ENCODE results near the gene ERC1.

Gene ERC1

DNA sequence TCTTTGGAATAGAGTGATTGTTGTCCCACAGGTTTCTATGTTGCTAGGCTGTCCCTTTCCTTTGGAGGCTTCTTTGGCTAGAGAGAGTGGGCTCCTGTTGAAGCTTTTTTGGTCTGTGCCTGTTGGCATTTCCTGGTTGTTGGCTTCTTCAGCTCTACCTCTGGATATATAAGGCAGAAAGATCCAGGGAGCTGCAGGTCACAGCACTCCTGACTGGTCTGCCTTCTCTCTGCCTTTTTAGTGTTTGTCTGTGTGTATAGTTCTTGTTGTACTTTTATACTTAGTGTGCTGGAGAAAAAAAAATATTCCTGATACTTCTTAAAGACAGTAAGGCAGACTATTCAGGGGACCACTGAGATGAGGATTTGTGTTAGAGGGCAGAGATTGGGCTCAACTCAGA, 400.7 kb downstream of the ERC1 start:
- H3K27me3 ChIP-seq (ENCODE audit: insufficient read depth, poor library complexity, severe bottlenecking), result no peaks in the 10 kb centered on the region
- DNase-seq (ENCODE audit: low spot score), result no peak
- 0 out of 2 replicates have a peak, but pooled peaks cover 6% of the 10 kb centered on the region for H3K36me3 ChIP-seq (ENCODE audit: low read depth)
- TF ChIP-seq, protein P1, sequence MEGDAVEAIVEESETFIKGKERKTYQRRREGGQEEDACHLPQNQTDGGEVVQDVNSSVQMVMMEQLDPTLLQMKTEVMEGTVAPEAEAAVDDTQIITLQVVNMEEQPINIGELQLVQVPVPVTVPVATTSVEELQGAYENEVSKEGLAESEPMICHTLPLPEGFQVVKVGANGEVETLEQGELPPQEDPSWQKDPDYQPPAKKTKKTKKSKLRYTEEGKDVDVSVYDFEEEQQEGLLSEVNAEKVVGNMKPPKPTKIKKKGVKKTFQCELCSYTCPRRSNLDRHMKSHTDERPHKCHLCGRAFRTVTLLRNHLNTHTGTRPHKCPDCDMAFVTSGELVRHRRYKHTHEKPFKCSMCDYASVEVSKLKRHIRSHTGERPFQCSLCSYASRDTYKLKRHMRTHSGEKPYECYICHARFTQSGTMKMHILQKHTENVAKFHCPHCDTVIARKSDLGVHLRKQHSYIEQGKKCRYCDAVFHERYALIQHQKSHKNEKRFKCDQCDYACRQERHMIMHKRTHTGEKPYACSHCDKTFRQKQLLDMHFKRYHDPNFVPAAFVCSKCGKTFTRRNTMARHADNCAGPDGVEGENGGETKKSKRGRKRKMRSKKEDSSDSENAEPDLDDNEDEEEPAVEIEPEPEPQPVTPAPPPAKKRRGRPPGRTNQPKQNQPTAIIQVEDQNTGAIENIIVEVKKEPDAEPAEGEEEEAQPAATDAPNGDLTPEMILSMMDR (IDR thresholded peaks at IDR 0.05; ENCODE audit: poor library complexity, severe bottlenecking), result no peak
- H3K27ac ChIP-seq (ENCODE audit: poor library complexity, severe bottlenecking), result no peak overlapping the region
- H3K9me3 ChIP-seq (ENCODE audit: severe bottlenecking), result peaks cover 5% of the 10 kb centered on the region
- H3K4me3 ChIP-seq (ENCODE audit: severe bottlenecking), result no peak overlapping the region
- ATAC-seq (ENCODE audit: low read depth), result no peak
- no peaks in the 10 kb centered on the region for H3K4me1 ChIP-seq (ENCODE audit: insufficient read depth, poor library complexity, severe bottlenecking)

DNA sequence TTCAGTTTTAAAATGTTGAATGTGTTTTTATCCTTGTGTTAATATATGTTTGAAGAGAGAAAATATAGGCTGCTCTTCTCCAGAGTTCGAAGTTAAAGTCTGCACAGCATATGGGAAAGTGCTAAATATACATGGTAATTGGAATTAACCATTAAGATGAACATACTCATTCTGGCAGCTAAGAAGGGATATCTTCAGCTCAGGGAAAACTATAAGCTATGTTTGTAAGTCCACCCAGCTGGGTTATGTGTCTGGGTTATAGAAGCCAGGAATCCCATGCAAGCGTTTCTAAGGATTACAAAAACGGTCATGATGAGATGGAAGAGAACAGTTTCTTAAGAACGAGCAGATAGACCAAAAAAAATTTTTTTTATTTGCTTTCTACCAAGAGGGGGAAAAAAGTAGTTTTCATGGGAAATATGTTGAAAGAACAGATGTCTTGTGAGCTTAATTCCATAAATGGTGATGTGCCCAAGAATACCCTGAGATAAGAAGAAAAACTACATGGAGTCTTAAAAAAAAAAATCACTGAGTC, 404.5 kb downstream of the ERC1 start:
- H3K9me3 ChIP-seq (ENCODE audit: severe bottlenecking), result peaks cover 5% of the 10 kb centered on the region

DNA sequence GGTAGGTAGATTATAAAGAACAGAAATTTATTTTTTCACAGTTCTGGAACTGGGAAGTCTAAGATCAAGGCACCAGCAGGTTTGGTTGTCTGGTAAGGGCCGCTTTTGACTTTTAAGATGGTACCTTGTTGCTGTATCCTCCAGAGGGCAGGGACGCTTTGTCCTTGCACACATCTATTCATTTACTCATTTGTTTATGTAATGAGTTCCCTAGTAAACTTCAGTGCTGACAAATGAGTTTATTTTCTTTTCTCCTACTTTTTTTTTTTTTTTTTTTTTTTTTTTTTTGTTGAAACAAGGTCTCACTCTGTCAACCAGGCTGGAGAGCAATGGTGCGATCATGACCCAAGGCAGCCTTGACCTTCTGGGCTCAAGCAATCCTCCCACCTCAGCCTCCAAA, 407.6 kb downstream of the ERC1 start:
- Histone ChIP-seq H3K27ac (ENCODE audit: poor library complexity, severe bottlenecking) (no peak overlapping the region), H3K4me1 (ENCODE audit: insufficient read depth, poor library complexity, severe bottlenecking) (no peaks in the 10 kb centered on the region), H3K27me3 (ENCODE audit: insufficient read depth, poor library complexity, severe bottlenecking) (no peaks in the 10 kb centered on the region), H3K36me3 (ENCODE audit: low read depth) (no peaks in the 10 kb centered on the region), H3K4me3 (ENCODE audit: severe bottlenecking) (no peak overlapping the region), H3K9me3 (ENCODE audit: severe bottlenecking) (no peaks in the 10 kb centered on the region)
- no peak for ATAC-seq (ENCODE audit: low read depth)
- TF ChIP-seq, protein P1 (IDR thresholded peaks at IDR 0.05; ENCODE audit: poor library complexity, severe bottlenecking), result no peak
- DNase-seq (ENCODE audit: low spot score), result no peak

More for the DNA sequence above, 404.5 kb downstream of the ERC1 start:
- ATAC-seq (ENCODE audit: low read depth) (no peak), DNase-seq (ENCODE audit: low spot score) (no peak)
- Histone ChIP-seq H3K36me3 (ENCODE audit: low read depth) (0 out of 2 replicates have a peak, but pooled peaks cover under 1% of the 10 kb centered on the region), H3K27me3 (ENCODE audit: insufficient read depth, poor library complexity, severe bottlenecking) (no peaks in the 10 kb centered on the region), H3K4me1 (ENCODE audit: insufficient read depth, poor library complexity, severe bottlenecking) (no peaks in the 10 kb centered on the region), H3K4me3 (ENCODE audit: severe bottlenecking) (no peak overlapping the region), H3K27ac (ENCODE audit: poor library complexity, severe bottlenecking) (no peak overlapping the region)
- TF ChIP-seq, protein P1 (IDR thresholded peaks at IDR 0.05; ENCODE audit: poor library complexity, severe bottlenecking), result no peak

DNA sequence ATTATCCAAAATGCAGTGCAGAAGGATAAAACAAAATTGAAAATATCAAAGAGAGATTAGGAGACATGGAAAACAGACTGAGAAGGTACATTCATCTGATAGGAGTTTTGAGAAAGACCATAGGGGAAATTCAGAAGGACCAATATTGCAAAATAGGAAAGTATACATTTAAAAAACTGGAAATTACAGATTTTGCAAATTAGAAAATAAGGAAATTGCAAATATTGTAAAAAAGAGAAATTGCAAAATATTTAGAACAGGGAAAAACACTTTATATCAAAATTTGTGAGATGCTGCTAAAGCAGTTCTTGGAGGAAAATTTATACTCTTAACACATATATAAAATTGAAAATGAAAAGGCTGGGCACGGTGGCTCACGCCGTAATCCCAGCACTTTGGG, 410.9 kb downstream of the ERC1 start:
- no peak for ATAC-seq (ENCODE audit: low read depth)
- Histone ChIP-seq H3K36me3 (ENCODE audit: low read depth) (no peaks in the 10 kb centered on the region), H3K4me3 (ENCODE audit: severe bottlenecking) (no peak overlapping the region), H3K27me3 (ENCODE audit: insufficient read depth, poor library complexity, severe bottlenecking) (no peaks in the 10 kb centered on the region), H3K9me3 (ENCODE audit: severe bottlenecking) (no peaks in the 10 kb centered on the region), H3K4me1 (ENCODE audit: insufficient read depth, poor library complexity, severe bottlenecking) (no peaks in the 10 kb centered on the region), H3K27ac (ENCODE audit: poor library complexity, severe bottlenecking) (no peak overlapping the region)
- DNase-seq (ENCODE audit: low spot score), result no peak
- TF ChIP-seq, protein P1 (IDR thresholded peaks at IDR 0.05; ENCODE audit: poor library complexity, severe bottlenecking), result no peak

DNA sequence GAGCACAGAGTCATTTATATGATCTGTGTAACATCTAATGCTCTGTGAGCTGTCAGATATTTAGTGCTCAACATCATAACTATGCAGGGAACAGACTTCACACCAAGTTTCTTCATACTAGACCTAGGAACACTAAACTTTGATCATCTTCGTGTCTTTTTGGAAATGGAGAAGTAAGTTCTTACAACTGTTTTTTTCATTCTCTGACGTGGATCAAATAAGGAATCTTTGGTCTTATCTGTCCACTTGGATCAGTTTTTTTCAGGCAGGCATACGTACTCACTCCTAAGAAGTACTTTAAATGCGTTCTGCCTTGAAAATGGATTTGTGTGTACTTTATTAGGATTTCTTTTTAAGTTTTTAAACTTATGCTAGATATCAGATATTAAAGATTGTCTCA, 412.4 kb downstream of the ERC1 start:
- no peak for ATAC-seq (ENCODE audit: low read depth)
- Histone ChIP-seq H3K4me1 (ENCODE audit: insufficient read depth, poor library complexity, severe bottlenecking) (no peaks in the 10 kb centered on the region), H3K27ac (ENCODE audit: poor library complexity, severe bottlenecking) (no peak overlapping the region), H3K36me3 (ENCODE audit: low read depth) (peaks cover 8% of the 10 kb centered on the region; the same call in 1 of the 2 replicates), H3K4me3 (ENCODE audit: severe bottlenecking) (no peak overlapping the region), H3K27me3 (ENCODE audit: insufficient read depth, poor library complexity, severe bottlenecking) (no peaks in the 10 kb centered on the region), H3K9me3 (ENCODE audit: severe bottlenecking) (no peaks in the 10 kb centered on the region)
- TF ChIP-seq, protein P1 (IDR thresholded peaks at IDR 0.05; ENCODE audit: poor library complexity, severe bottlenecking), result no peak
- no peak for DNase-seq (ENCODE audit: low spot score)

All from RWPE2 (cell line).